ACC112 (cell line): ENCODE data around the gene MRTO4.
"Not testable (repeated sequence)": the region's sequence is repeated elsewhere in the genome, so short reads cannot be mapped to it uniquely, and the experiment has no call there.

Experiments used
- H2AFZ ChIP-seq: fragments of 200-600 bp; sonication (generic); one replicate; pipeline ENCODE4 v1.6.0; 2017; ENCODE audit warnings: antibody characterized with exemption, low read length; ENCODE audit not compliant: unreplicated experiment
- H3K27ac ChIP-seq: fragments of 200-600 bp; sonication (generic); 2 replicates; pipeline ENCODE4 v1.5.1; 2014; ENCODE audit warnings: low read depth, mild to moderate bottlenecking, antibody characterized with exemption, low read length, moderate library complexity
- H3K27me3 ChIP-seq: fragments of 200-600 bp; sonication (generic); 2 replicates; pipeline ENCODE4 v1.6.1; 2014; ENCODE audit warnings: mild to moderate bottlenecking, antibody characterized with exemption, low read length, moderate library complexity, mixed read lengths; ENCODE audit not compliant: insufficient read depth
- H3K36me3 ChIP-seq: fragments of 200-600 bp; sonication (generic); 2 replicates; pipeline ENCODE4 v1.6.1; 2016; ENCODE audit warnings: mild to moderate bottlenecking, antibody characterized with exemption, low read length, moderate library complexity, mixed read lengths; ENCODE audit not compliant: insufficient read depth
- H3K4me1 ChIP-seq: fragments of 200-600 bp; sonication (generic); one replicate; pipeline ENCODE4 v1.6.1; 2016; ENCODE audit warnings: low read length, mixed read lengths; ENCODE audit not compliant: insufficient read depth, unreplicated experiment, control insufficient read depth
- H3K4me3 ChIP-seq: fragments of 200-600 bp; sonication (generic); 2 replicates; pipeline ENCODE4 v1.5.1; 2014; ENCODE audit warnings: mild to moderate bottlenecking, low read depth, low read length
- H3K79me2 ChIP-seq: fragments of 200-600 bp; sonication (generic); one replicate; pipeline ENCODE4 v1.6.0; 2016; ENCODE audit warnings: low read length; ENCODE audit not compliant: control insufficient read depth, unreplicated experiment, insufficient read depth

Gene MRTO4

GRCh38 chr1:19222979-19223824 lies 28.4 kb upstream of the MRTO4 start:
- peaks cover 55% of the 10 kb centered on the region for H3K36me3 ChIP-seq
- H3K27ac ChIP-seq = no peak overlapping the region
- H3K79me2 ChIP-seq = peaks cover 3% of the 10 kb centered on the region

GRCh38 chr1:19229229-19229628 lies 22.4 kb upstream of the MRTO4 start:
- H3K4me1 ChIP-seq = peaks cover 7% of the 10 kb centered on the region
- H3K27me3 ChIP-seq = no peaks in the 10 kb centered on the region
- peaks cover 31% of the 10 kb centered on the region for H3K36me3 ChIP-seq
- H3K4me3 ChIP-seq = no peak overlapping the region
- no peak overlapping the region for H3K27ac ChIP-seq
- peaks cover 3% of the 10 kb centered on the region for H3K79me2 ChIP-seq
- H2AFZ ChIP-seq = no peak overlapping the region

More at GRCh38 chr1:19222979-19223824, 28.4 kb upstream of the MRTO4 start:
- H3K4me3 ChIP-seq = no peak overlapping the region
- H3K4me1 ChIP-seq = no peaks in the 10 kb centered on the region
- H2AFZ ChIP-seq = no peak overlapping the region
- H3K27me3 ChIP-seq = no peaks in the 10 kb centered on the region

GRCh38 chr1:19229828-19230325 lies 21.7 kb upstream of the MRTO4 start:
- peaks cover 3% of the 10 kb centered on the region for H3K79me2 ChIP-seq
- no peak overlapping the region for H3K27ac ChIP-seq
- peaks cover 27% of the 10 kb centered on the region for H3K36me3 ChIP-seq
- peaks cover 7% of the 10 kb centered on the region for H3K4me1 ChIP-seq
- H3K27me3 ChIP-seq = no peaks in the 10 kb centered on the region
- no peak overlapping the region for H3K4me3 ChIP-seq
- no peak overlapping the region for H2AFZ ChIP-seq

GRCh38 chr1:19231736-19232523 lies 19.7 kb upstream of the MRTO4 start:
- not testable (repeated sequence) for H3K27me3 ChIP-seq, H2AFZ ChIP-seq, H3K27ac ChIP-seq, H3K4me1 ChIP-seq, H3K4me3 ChIP-seq, H3K79me2 ChIP-seq
- H3K36me3 ChIP-seq = peaks cover 21% of the 10 kb centered on the region

GRCh38 chr1:19232524-19232846 lies 19.1 kb upstream of the MRTO4 start:
- H3K36me3 ChIP-seq = peaks cover 21% of the 10 kb centered on the region
- H3K4me1 ChIP-seq = peaks cover 7% of the 10 kb centered on the region
- no peak overlapping the region for H3K27ac ChIP-seq

GRCh38 chr1:19234224-19234623 lies 17.4 kb upstream of the MRTO4 start:
- no peak overlapping the region for H2AFZ ChIP-seq
- no peaks in the 10 kb centered on the region for H3K27me3 ChIP-seq
- H3K4me1 ChIP-seq = peaks cover 7% of the 10 kb centered on the region
- H3K4me3 ChIP-seq = no peak overlapping the region
- no peaks in the 10 kb centered on the region for H3K79me2 ChIP-seq
- H3K36me3 ChIP-seq = peaks cover 29% of the 10 kb centered on the region
- no peak overlapping the region for H3K27ac ChIP-seq

More at GRCh38 chr1:19232524-19232846, 19.1 kb upstream of the MRTO4 start:
- H3K79me2 ChIP-seq = no peaks in the 10 kb centered on the region
- no peak overlapping the region for H2AFZ ChIP-seq
- H3K4me3 ChIP-seq = no peak overlapping the region
- no peaks in the 10 kb centered on the region for H3K27me3 ChIP-seq

GRCh38 chr1:19239876-19240275 lies 11.7 kb upstream of the MRTO4 start:
- Histone ChIP-seq H3K4me1 (no peaks in the 10 kb centered on the region), H2AFZ (no peak overlapping the region), H3K79me2 (no peaks in the 10 kb centered on the region), H3K27me3 (no peaks in the 10 kb centered on the region), H3K27ac (no peak overlapping the region), H3K36me3 (peaks cover 48% of the 10 kb centered on the region), H3K4me3 (no peak overlapping the region)

GRCh38 chr1:19240673-19241538 lies 10.7 kb upstream of the MRTO4 start:
- H2AFZ ChIP-seq = no peak overlapping the region
- H3K4me3 ChIP-seq = no peak overlapping the region
- no peak overlapping the region for H3K27ac ChIP-seq
- H3K27me3 ChIP-seq = no peaks in the 10 kb centered on the region
- peaks cover 4% of the 10 kb centered on the region for H3K79me2 ChIP-seq
- peaks cover 48% of the 10 kb centered on the region for H3K36me3 ChIP-seq
- no peaks in the 10 kb centered on the region for H3K4me1 ChIP-seq

GRCh38 chr1:19250629-19251304 lies 838 bp upstream of the MRTO4 start:
- Histone ChIP-seq H2AFZ (peak overlapping the region; percentile 93), H3K27ac (peak overlapping the region; percentile 91; the same call in 1 of the 2 replicates), H3K36me3 (peaks cover 4% of the 10 kb centered on the region), H3K79me2 (peaks cover 89% of the 10 kb centered on the region), H3K27me3 (no peaks in the 10 kb centered on the region), H3K4me1 (peaks cover 25% of the 10 kb centered on the region), H3K4me3 (peak overlapping the region; percentile 86)

GRCh38 chr1:19254416-19254815 lies 2.8 kb downstream of the MRTO4 start:
- H2AFZ ChIP-seq = no peak overlapping the region
- H3K36me3 ChIP-seq = peaks cover 23% of the 10 kb centered on the region
- H3K79me2 ChIP-seq = peaks cover 67% of the 10 kb centered on the region
- H3K4me3 ChIP-seq = no peak overlapping the region
- peaks cover 39% of the 10 kb centered on the region for H3K4me1 ChIP-seq
- no peak overlapping the region for H3K27ac ChIP-seq
- no peaks in the 10 kb centered on the region for H3K27me3 ChIP-seq
